ENCODE results near the gene SCN8A.
"Not testable (repeated sequence)": the region's sequence is repeated elsewhere in the genome, so short reads cannot be mapped to it uniquely, and the experiment has no call there.

The SCN8A gene

GRCh38 chr12:51820526-51821439 lies 229.8 kb downstream of the SCN8A start:
- Histone ChIP-seq H3K4me1 (ENCODE audit: insufficient read depth, low read length) (no peaks in the 10 kb centered on the region), H3K4me3 (ENCODE audit: low read length) (no peak overlapping the region), H3K36me3 (ENCODE audit: insufficient read depth, low read length) (peaks cover 22% of the 10 kb centered on the region), H3K9me3 (ENCODE audit: low read length) (no peaks in the 10 kb centered on the region), H3K27me3 (ENCODE audit: insufficient read depth, low read length) (no peaks in the 10 kb centered on the region), H2AFZ (ENCODE audit: low read depth, low read length) (no peak overlapping the region)

DNA sequence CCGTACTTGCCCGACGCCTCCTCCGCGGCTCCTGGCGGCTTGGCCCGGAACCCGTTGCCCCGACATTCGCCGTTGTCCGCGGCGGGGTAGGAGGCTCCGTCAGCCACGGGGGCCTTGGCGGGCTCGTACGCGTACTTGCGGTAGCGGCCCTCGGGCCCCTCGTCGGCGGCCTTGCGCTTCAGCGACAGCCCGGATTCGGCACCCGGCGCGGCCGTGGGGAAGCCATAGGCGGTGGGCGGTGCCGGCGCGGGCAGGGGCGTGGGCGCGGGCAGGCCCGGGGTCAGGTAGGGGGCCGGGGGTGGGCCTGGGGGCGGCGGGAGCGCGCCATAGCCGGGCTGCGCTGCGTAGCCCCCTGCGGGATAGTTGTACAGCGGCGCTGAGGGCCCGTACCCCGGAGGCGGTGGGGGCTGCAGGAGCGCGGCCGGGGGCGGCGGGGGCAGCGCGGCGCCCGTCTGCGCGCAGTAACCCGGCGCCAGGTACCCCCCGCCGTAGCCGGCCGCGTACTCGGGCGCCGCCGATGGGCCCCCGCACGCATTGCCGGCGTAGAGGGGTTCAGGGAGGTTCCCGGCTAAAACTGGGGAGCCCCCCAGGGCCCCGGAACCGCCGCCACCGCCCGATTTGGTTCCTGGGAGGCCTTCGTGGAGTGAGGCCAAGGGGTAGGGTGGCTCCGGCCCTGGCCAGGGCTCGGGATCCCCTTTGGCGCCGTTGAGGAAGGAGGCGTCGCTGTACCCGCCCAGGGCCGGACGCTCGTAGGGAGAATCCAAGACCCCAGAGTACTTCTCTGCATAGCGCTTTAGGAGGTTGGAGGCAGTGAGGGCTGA lies 230.6 kb downstream of the SCN8A start:
- H3K9me3 ChIP-seq (ENCODE audit: low read length): no peaks in the 10 kb centered on the region
- no peak overlapping the region for H3K4me3 ChIP-seq (ENCODE audit: low read length)
- H3K36me3 ChIP-seq (ENCODE audit: insufficient read depth, low read length): peaks cover 25% of the 10 kb centered on the region
- H3K4me1 ChIP-seq (ENCODE audit: insufficient read depth, low read length): no peaks in the 10 kb centered on the region
- no peak overlapping the region for H2AFZ ChIP-seq (ENCODE audit: low read depth, low read length)
- H3K27me3 ChIP-seq (ENCODE audit: insufficient read depth, low read length): no peaks in the 10 kb centered on the region

DNA sequence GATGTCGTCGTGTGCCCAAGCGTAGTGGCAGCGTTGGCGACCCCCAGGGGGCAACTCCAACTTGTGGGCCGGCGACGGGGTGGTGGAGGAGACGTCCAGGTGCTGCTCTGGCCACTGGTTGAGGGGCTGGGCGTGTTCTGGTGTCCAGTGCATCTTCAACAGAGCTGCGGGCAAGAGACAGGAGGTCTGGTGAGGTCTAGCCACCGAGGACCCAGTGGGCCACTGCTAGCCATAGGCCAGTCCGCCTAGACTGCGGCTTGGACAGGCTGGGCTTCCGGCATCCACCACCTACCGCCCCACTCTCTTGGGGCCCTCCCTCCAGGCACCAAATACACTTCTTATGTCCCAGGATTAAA lies 231.2 kb downstream of the SCN8A start:
- no peaks in the 10 kb centered on the region for H3K27me3 ChIP-seq (ENCODE audit: insufficient read depth, low read length)
- no peak overlapping the region for H2AFZ ChIP-seq (ENCODE audit: low read depth, low read length)
- no peaks in the 10 kb centered on the region for H3K9me3 ChIP-seq (ENCODE audit: low read length)
- peaks cover 25% of the 10 kb centered on the region for H3K36me3 ChIP-seq (ENCODE audit: insufficient read depth, low read length)
- H3K4me1 ChIP-seq (ENCODE audit: insufficient read depth, low read length): no peaks in the 10 kb centered on the region
- H3K4me3 ChIP-seq (ENCODE audit: low read length): no peak overlapping the region

- Histone ChIP-seq H3K9me3 (ENCODE audit: low read length) (no peaks in the 10 kb centered on the region), H2AFZ (ENCODE audit: low read depth, low read length) (no peak overlapping the region), H3K4me1 (ENCODE audit: insufficient read depth, low read length) (peaks cover 6% of the 10 kb centered on the region), H3K36me3 (ENCODE audit: insufficient read depth, low read length) (peaks cover 25% of the 10 kb centered on the region), H3K27me3 (ENCODE audit: insufficient read depth, low read length) (no peaks in the 10 kb centered on the region), H3K4me3 (ENCODE audit: low read length) (no peak overlapping the region)
Measured at GRCh38 chr12:51822956-51823355, 231.9 kb downstream of the SCN8A start.

GRCh38 chr12:51823875-51824565 lies 233.0 kb downstream of the SCN8A start:
- Histone ChIP-seq H3K9me3 (ENCODE audit: low read length) (no peaks in the 10 kb centered on the region), H3K4me3 (ENCODE audit: low read length) (no peak overlapping the region), H3K36me3 (ENCODE audit: insufficient read depth, low read length) (peaks cover 21% of the 10 kb centered on the region), H3K27me3 (ENCODE audit: insufficient read depth, low read length) (no peaks in the 10 kb centered on the region), H2AFZ (ENCODE audit: low read depth, low read length) (no peak overlapping the region), H3K4me1 (ENCODE audit: insufficient read depth, low read length) (peaks cover 16% of the 10 kb centered on the region)

GRCh38 chr12:51825216-51825615 lies 234.2 kb downstream of the SCN8A start:
- no peak overlapping the region for H3K4me3 ChIP-seq (ENCODE audit: low read length)
- H3K27me3 ChIP-seq (ENCODE audit: insufficient read depth, low read length): no peaks in the 10 kb centered on the region
- H3K36me3 ChIP-seq (ENCODE audit: insufficient read depth, low read length): peaks cover 21% of the 10 kb centered on the region
- no peak overlapping the region for H2AFZ ChIP-seq (ENCODE audit: low read depth, low read length)
- H3K4me1 ChIP-seq (ENCODE audit: insufficient read depth, low read length): peaks cover 25% of the 10 kb centered on the region
- no peaks in the 10 kb centered on the region for H3K9me3 ChIP-seq (ENCODE audit: low read length)

DNA sequence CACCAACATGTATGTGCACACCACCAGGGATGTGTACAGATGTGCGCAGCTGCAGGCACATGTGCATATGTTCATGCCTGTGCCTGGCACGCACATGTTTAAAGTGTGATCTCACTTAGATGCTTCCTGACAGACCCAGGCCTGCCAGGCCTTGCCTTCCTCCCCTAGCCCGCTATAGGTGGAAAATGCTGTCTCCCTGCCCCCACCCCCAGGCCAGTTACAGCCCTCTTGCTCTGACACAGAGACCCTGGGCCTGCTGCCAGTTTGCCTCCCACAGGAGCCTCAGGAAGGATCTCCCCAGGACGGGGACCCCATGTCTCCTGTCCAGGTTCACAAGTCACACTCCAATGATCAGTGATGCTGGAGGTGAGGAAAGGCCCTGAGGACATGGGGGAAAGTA lies 235.8 kb downstream of the SCN8A start:
- H3K36me3 ChIP-seq (ENCODE audit: insufficient read depth, low read length): peaks cover 20% of the 10 kb centered on the region

DNA sequence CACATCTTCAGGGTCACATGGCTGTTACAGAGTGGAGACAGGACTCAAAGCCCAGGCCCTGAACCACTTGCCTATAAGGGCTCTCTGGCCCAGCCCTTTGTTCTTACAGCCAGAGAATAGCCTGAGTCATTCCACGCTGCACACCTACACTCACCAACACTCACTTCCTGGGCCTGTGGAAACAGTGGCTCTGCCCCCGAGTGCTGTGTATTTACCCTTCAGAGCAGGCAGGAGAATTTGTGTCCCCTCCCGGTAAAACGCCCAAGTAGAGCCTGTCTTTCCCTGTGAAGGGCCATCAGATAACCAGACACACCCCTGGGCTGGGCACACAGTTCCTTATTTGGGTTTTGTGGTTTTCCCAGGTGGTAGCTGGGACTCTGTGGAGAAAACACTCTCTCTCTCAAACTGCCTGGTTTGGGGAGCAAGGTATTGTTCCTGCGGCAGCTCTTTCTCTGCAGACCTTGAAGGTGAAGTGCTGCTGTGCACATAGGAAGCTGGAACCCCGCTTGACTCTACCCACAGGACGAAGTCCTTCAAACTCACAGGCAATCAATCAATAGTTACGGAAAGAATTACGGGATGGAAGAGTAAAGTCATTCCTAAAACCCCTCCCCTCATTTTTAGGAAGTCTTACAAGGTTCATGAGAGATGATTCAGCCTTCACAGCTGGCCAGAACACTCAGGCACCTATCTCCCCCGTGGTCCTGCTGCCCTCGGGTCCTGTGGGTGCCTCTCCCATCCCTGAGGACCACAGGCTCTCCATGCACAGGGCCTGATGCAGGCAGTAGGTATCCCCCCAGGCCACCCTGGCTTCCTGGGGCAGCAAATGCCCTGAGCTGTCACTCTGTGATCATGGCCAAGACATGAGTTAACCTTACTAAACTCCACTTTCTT lies 237.1 kb downstream of the SCN8A start:
- no peaks in the 10 kb centered on the region for H3K9me3 ChIP-seq (ENCODE audit: low read length)
- H3K36me3 ChIP-seq (ENCODE audit: insufficient read depth, low read length): peaks cover 7% of the 10 kb centered on the region
- H3K27me3 ChIP-seq (ENCODE audit: insufficient read depth, low read length): no peaks in the 10 kb centered on the region
- no peak overlapping the region for H3K4me3 ChIP-seq (ENCODE audit: low read length)
- H3K4me1 ChIP-seq (ENCODE audit: insufficient read depth, low read length): peaks cover 34% of the 10 kb centered on the region
- no peak overlapping the region for H2AFZ ChIP-seq (ENCODE audit: low read depth, low read length)

More for the DNA sequence above, 235.8 kb downstream of the SCN8A start:
- no peaks in the 10 kb centered on the region for H3K27me3 ChIP-seq (ENCODE audit: insufficient read depth, low read length)
- H3K9me3 ChIP-seq (ENCODE audit: low read length): no peaks in the 10 kb centered on the region
- no peak overlapping the region for H3K4me3 ChIP-seq (ENCODE audit: low read length)
- no peak overlapping the region for H2AFZ ChIP-seq (ENCODE audit: low read depth, low read length)
- H3K4me1 ChIP-seq (ENCODE audit: insufficient read depth, low read length): peaks cover 32% of the 10 kb centered on the region

GRCh38 chr12:51829011-51829481 lies 238.0 kb downstream of the SCN8A start:
- H2AFZ ChIP-seq (ENCODE audit: low read depth, low read length): no peak overlapping the region
- H3K36me3 ChIP-seq (ENCODE audit: insufficient read depth, low read length): peaks cover 3% of the 10 kb centered on the region
- peaks cover 34% of the 10 kb centered on the region for H3K4me1 ChIP-seq (ENCODE audit: insufficient read depth, low read length)
- H3K27me3 ChIP-seq (ENCODE audit: insufficient read depth, low read length): no peaks in the 10 kb centered on the region
- no peaks in the 10 kb centered on the region for H3K9me3 ChIP-seq (ENCODE audit: low read length)
- no peak overlapping the region for H3K4me3 ChIP-seq (ENCODE audit: low read length)

DNA sequence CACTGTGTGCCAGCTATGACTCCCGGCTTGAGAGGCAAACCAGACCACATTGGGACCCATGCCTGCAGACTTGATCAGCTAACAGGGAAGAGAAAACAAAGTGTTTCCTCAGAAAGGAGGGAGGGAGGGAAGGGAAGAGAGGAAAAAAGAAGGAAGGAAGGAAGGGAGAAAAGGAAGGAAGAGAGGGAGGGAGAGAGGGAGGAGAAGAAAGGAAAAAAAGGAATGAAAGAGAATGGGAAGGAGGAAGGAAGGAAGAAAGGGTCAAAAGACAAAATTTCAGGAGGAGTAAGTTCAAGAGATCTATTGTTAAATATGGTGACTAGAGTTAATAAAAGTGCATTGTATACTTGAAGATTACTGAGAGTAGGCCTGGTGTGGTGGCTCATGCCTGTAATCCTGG lies 238.6 kb downstream of the SCN8A start:
- Histone ChIP-seq H2AFZ (ENCODE audit: low read depth, low read length) (no peak overlapping the region), H3K4me3 (ENCODE audit: low read length) (no peak overlapping the region), H3K36me3 (ENCODE audit: insufficient read depth, low read length) (peaks cover 3% of the 10 kb centered on the region), H3K9me3 (ENCODE audit: low read length) (no peaks in the 10 kb centered on the region), H3K27me3 (ENCODE audit: insufficient read depth, low read length) (no peaks in the 10 kb centered on the region), H3K4me1 (ENCODE audit: insufficient read depth, low read length) (peaks cover 34% of the 10 kb centered on the region)

GRCh38 chr12:51831817-51832216 lies 240.8 kb downstream of the SCN8A start:
- H3K4me3 ChIP-seq (ENCODE audit: low read length); H3K36me3 ChIP-seq (ENCODE audit: insufficient read depth, low read length); H3K27me3 ChIP-seq (ENCODE audit: insufficient read depth, low read length); H2AFZ ChIP-seq (ENCODE audit: low read depth, low read length); H3K9me3 ChIP-seq (ENCODE audit: low read length): not testable (repeated sequence)
- H3K4me1 ChIP-seq (ENCODE audit: insufficient read depth, low read length): peaks cover 39% of the 10 kb centered on the region

- H3K27me3 ChIP-seq (ENCODE audit: insufficient read depth, low read length): no peaks in the 10 kb centered on the region
- peaks cover 45% of the 10 kb centered on the region for H3K4me1 ChIP-seq (ENCODE audit: insufficient read depth, low read length)
- H3K36me3 ChIP-seq (ENCODE audit: insufficient read depth, low read length): no peaks in the 10 kb centered on the region
- no peaks in the 10 kb centered on the region for H3K9me3 ChIP-seq (ENCODE audit: low read length)
- H2AFZ ChIP-seq (ENCODE audit: low read depth, low read length): no peak overlapping the region
- no peak overlapping the region for H3K4me3 ChIP-seq (ENCODE audit: low read length)
Measured at GRCh38 chr12:51832354-51833107, 241.5 kb downstream of the SCN8A start.
